Activated CD8-positive, alpha-beta memory T cell treated with anti-CD3 and anti-CD28 coated beads for 4 hours (primary cell): ENCODE measurements around the gene FBXW8.

ENCODE experiments used
- DNase-seq, 2 donors: peaks; one replicate each; pipeline ENCODE4 v3.0.0-alpha.2; 2020; ENCODE audit warnings: low read depth in 2 of 2

FBXW8 gene

DNA sequence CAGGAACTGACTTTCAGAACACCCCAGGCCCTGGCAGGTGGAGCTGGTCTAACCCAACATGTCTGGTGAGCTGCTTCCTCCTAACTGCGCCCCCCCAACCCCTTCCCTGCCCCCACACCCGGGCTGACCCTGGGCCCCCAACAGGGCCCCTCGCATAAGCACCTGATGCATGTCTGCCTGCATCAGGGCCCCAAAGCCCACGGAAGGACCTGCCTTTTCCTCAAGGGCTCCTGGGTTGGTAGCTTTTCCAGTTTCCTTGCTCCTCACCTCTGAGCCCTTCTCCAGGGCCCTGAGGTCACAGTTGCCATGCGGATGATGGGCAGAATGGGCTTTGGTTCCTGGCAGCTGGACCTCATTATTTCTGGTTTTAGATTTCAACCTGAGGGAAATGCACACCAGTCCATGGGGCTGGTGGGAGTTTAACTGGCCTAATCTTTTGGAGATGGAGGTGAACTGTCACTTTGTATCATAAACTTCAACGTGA lies 170.0 kb downstream of the FBXW8 start:
- no peak for DNase-seq
